Activated T-cell treated with anti-CD3 and anti-CD28 coated beads, Interleukin-2, amount 50 U/mL, for 72 hours (primary cell): Measurements from ENCODE around the gene CRHR1. TPM values are rescaled to one million over a fixed set of nuclear protein-coding genes. Genes with fewer than 3 reads are reported as not detected.

Experiments used
- ATAC-seq, 2 donors: fragments of 150-1000 bp; cut with Tn5 transposase; replicated peaks in 1 of 2; 2 replicates each; pipeline ENCODE4 v1.10.0; 2021; ENCODE audit warnings: moderate library complexity in 2 of 2, mild to moderate bottlenecking in 1 of 2
- DNase-seq, 2 donors: peaks; one replicate each; pipeline ENCODE4 v3.0.0; 2021 to 2022; ENCODE audit warnings: mixed read lengths in 1 of 2
- H3K27ac Mint-ChIP-seq: one replicate; pipeline ENCODE4 v1.8.0; 2022; ENCODE audit warnings: mild to moderate bottlenecking, moderate library complexity, mixed read lengths
- H3K27me3 Mint-ChIP-seq: one replicate; pipeline ENCODE4 v1.8.0; 2022; ENCODE audit warnings: low read depth, mixed read lengths
- H3K36me3 Mint-ChIP-seq, 2 donors: one replicate each; pipeline ENCODE4 v1.8.0; 2022; ENCODE audit warnings: mixed read lengths in 2 of 2, mild to moderate bottlenecking in 1 of 2; ENCODE audit not compliant: insufficient read depth in 2 of 2
- H3K4me1 Mint-ChIP-seq: one replicate; pipeline ENCODE4 v1.8.0; 2022; ENCODE audit warnings: low read depth, mixed read lengths
- H3K4me3 Mint-ChIP-seq, 2 donors: one replicate each; pipeline ENCODE4 v1.8.0; 2022; ENCODE audit warnings: mild to moderate bottlenecking in 2 of 2, mixed read lengths in 2 of 2, moderate library complexity in 2 of 2
- H3K9me3 Mint-ChIP-seq, 2 donors: one replicate each; pipeline ENCODE4 v1.8.0; 2022; ENCODE audit warnings: mixed read lengths in 2 of 2
- total RNA-seq, 2 donors: library from RNA; stranded (reverse); gene quantifications; one replicate each; pipeline ENCODE4 v1.2.3, GENCODE V29; 2022

CRHR1 gene
- total RNA-seq, 2 donors from 2014 or later, result not detected

GRCh38 chr17:45750779-45751440 lies 33.2 kb upstream of the CRHR1 start:
- H3K27me3 Mint-ChIP-seq, result peaks cover 25% of the 10 kb centered on the region
- H3K4me1 Mint-ChIP-seq, result no peaks in the 10 kb centered on the region
- H3K9me3 Mint-ChIP-seq, result no peaks in the 10 kb centered on the region
- H3K36me3 Mint-ChIP-seq, result no peaks in the 10 kb centered on the region
- H3K27ac Mint-ChIP-seq, result no peak overlapping the region
- no peak for DNase-seq
- H3K4me3 Mint-ChIP-seq, result no peak overlapping the region
- ATAC-seq, result no peak

- H3K4me1 Mint-ChIP-seq, result no peaks in the 10 kb centered on the region
- no peak for ATAC-seq
- DNase-seq, result no peak
- no peaks in the 10 kb centered on the region for H3K36me3 Mint-ChIP-seq
- no peak overlapping the region for H3K27ac Mint-ChIP-seq
- H3K27me3 Mint-ChIP-seq, result peaks cover 29% of the 10 kb centered on the region
- no peaks in the 10 kb centered on the region for H3K9me3 Mint-ChIP-seq
- no peak overlapping the region for H3K4me3 Mint-ChIP-seq
Observed at GRCh38 chr17:45751466-45751865, 32.7 kb upstream of the CRHR1 start.

GRCh38 chr17:45752246-45752645 lies 31.9 kb upstream of the CRHR1 start:
- H3K4me3 Mint-ChIP-seq, result no peak overlapping the region
- peaks cover 36% of the 10 kb centered on the region for H3K27me3 Mint-ChIP-seq
- ATAC-seq (no peak), DNase-seq (no peak)
- H3K4me1 Mint-ChIP-seq, result no peaks in the 10 kb centered on the region
- no peak overlapping the region for H3K27ac Mint-ChIP-seq
- no peaks in the 10 kb centered on the region for H3K36me3 Mint-ChIP-seq
- H3K9me3 Mint-ChIP-seq, result no peaks in the 10 kb centered on the region

GRCh38 chr17:45753645-45754225 lies 30.4 kb upstream of the CRHR1 start:
- Mint-ChIP-seq H3K27me3 (peaks cover 43% of the 10 kb centered on the region), H3K9me3 (no peaks in the 10 kb centered on the region), H3K27ac (no peak overlapping the region), H3K4me1 (no peaks in the 10 kb centered on the region), H3K4me3 (no peak overlapping the region), H3K36me3 (no peaks in the 10 kb centered on the region)
- ATAC-seq, result no peak
- DNase-seq, result no peak

GRCh38 chr17:45755050-45755449 lies 29.1 kb upstream of the CRHR1 start:
- Mint-ChIP-seq H3K9me3 (no peaks in the 10 kb centered on the region), H3K27me3 (peaks cover 37% of the 10 kb centered on the region), H3K36me3 (no peaks in the 10 kb centered on the region), H3K4me3 (no peak overlapping the region), H3K4me1 (no peaks in the 10 kb centered on the region), H3K27ac (no peak overlapping the region)
- ATAC-seq (no peak), DNase-seq (no peak)

- H3K27ac Mint-ChIP-seq, result no peak overlapping the region
- no peaks in the 10 kb centered on the region for H3K4me1 Mint-ChIP-seq
- no peak for ATAC-seq
- H3K4me3 Mint-ChIP-seq, result no peak overlapping the region
- H3K27me3 Mint-ChIP-seq, result peaks cover 37% of the 10 kb centered on the region
- no peak for DNase-seq
- H3K36me3 Mint-ChIP-seq, result no peaks in the 10 kb centered on the region
- H3K9me3 Mint-ChIP-seq, result no peaks in the 10 kb centered on the region
Observed at GRCh38 chr17:45756266-45756991, 27.7 kb upstream of the CRHR1 start.

GRCh38 chr17:45757431-45758218 lies 26.5 kb upstream of the CRHR1 start:
- Mint-ChIP-seq H3K36me3 (no peaks in the 10 kb centered on the region), H3K27ac (no peak overlapping the region), H3K4me1 (no peaks in the 10 kb centered on the region), H3K4me3 (no peak overlapping the region), H3K9me3 (no peaks in the 10 kb centered on the region), H3K27me3 (peaks cover 28% of the 10 kb centered on the region)
- ATAC-seq (no peak), DNase-seq (no peak)

GRCh38 chr17:45758544-45758943 lies 25.6 kb upstream of the CRHR1 start:
- peaks cover 29% of the 10 kb centered on the region for H3K27me3 Mint-ChIP-seq
- H3K4me3 Mint-ChIP-seq, result no peak overlapping the region
- H3K4me1 Mint-ChIP-seq, result no peaks in the 10 kb centered on the region
- ATAC-seq (no peak), DNase-seq (no peak)
- no peaks in the 10 kb centered on the region for H3K36me3 Mint-ChIP-seq
- H3K27ac Mint-ChIP-seq, result no peak overlapping the region
- no peaks in the 10 kb centered on the region for H3K9me3 Mint-ChIP-seq

GRCh38 chr17:45759761-45760160 lies 24.4 kb upstream of the CRHR1 start:
- Mint-ChIP-seq H3K27ac (no peak overlapping the region), H3K9me3 (no peaks in the 10 kb centered on the region), H3K4me3 (no peak overlapping the region), H3K4me1 (no peaks in the 10 kb centered on the region), H3K27me3 (peaks cover 40% of the 10 kb centered on the region), H3K36me3 (no peaks in the 10 kb centered on the region)
- ATAC-seq (no peak), DNase-seq (no peak)

GRCh38 chr17:45761957-45762565 lies 22.1 kb upstream of the CRHR1 start:
- ATAC-seq (no peak), DNase-seq (no peak)
- H3K9me3 Mint-ChIP-seq, result no peaks in the 10 kb centered on the region
- no peak overlapping the region for H3K27ac Mint-ChIP-seq
- no peak overlapping the region for H3K4me3 Mint-ChIP-seq
- no peaks in the 10 kb centered on the region for H3K4me1 Mint-ChIP-seq
- H3K27me3 Mint-ChIP-seq, result peaks cover 31% of the 10 kb centered on the region
- no peaks in the 10 kb centered on the region for H3K36me3 Mint-ChIP-seq

- Mint-ChIP-seq H3K4me3 (no peak overlapping the region), H3K27me3 (peaks cover 29% of the 10 kb centered on the region), H3K27ac (no peak overlapping the region), H3K36me3 (no peaks in the 10 kb centered on the region), H3K4me1 (no peaks in the 10 kb centered on the region), H3K9me3 (no peaks in the 10 kb centered on the region)
- DNase-seq (no peak), ATAC-seq (no peak)
Observed at GRCh38 chr17:45763182-45763581, 20.9 kb upstream of the CRHR1 start.

GRCh38 chr17:45764479-45764878 lies 19.6 kb upstream of the CRHR1 start:
- Mint-ChIP-seq H3K36me3 (no peaks in the 10 kb centered on the region), H3K27me3 (peaks cover 36% of the 10 kb centered on the region), H3K9me3 (no peaks in the 10 kb centered on the region), H3K4me1 (no peaks in the 10 kb centered on the region), H3K27ac (no peak overlapping the region), H3K4me3 (no peak overlapping the region)
- DNase-seq (no peak), ATAC-seq (no peak)

- no peaks in the 10 kb centered on the region for H3K36me3 Mint-ChIP-seq
- DNase-seq, result no peak
- no peaks in the 10 kb centered on the region for H3K9me3 Mint-ChIP-seq
- no peak overlapping the region for H3K4me3 Mint-ChIP-seq
- H3K27ac Mint-ChIP-seq, result no peak overlapping the region
- no peaks in the 10 kb centered on the region for H3K4me1 Mint-ChIP-seq
- no peak for ATAC-seq
- peaks cover 66% of the 10 kb centered on the region for H3K27me3 Mint-ChIP-seq
Observed at GRCh38 chr17:45768000-45768399, 16.1 kb upstream of the CRHR1 start.
